Measurements from ENCODE around the gene HK1.
"Not testable (repeated sequence)": the region's sequence is repeated elsewhere in the genome, so short reads cannot be mapped to it uniquely, and the experiment has no call there.

The HK1 gene

GRCh38 chr10:69259547-69260243 is 18.6 kb upstream of the HK1 start:
- no peak for DNase-seq

- no peak for DNase-seq
Observed at GRCh38 chr10:69261184-69261583, 17.1 kb upstream of the HK1 start.

DNA sequence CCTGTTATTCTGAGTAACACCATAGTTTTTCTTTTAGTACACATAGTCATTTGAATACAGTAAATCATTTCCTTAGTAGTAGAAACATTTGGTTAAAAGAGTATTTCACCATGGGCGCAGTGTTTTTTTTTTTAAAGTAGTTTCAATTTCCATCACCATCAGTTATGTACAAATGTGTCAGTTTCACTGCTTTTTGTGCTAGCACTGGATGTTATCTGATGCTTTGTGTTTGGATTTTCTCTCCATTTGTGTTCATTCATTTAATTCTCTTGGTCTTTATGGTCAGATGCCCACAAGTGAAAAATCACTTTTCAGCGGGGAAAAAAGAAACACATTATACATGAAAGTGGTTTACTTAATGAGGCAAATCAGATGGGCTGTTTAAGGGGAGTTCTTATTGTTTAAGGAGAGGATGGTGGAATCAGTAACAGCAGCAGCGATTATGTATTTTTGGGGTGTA is 16.0 kb upstream of the HK1 start:
- no peak for DNase-seq

DNA sequence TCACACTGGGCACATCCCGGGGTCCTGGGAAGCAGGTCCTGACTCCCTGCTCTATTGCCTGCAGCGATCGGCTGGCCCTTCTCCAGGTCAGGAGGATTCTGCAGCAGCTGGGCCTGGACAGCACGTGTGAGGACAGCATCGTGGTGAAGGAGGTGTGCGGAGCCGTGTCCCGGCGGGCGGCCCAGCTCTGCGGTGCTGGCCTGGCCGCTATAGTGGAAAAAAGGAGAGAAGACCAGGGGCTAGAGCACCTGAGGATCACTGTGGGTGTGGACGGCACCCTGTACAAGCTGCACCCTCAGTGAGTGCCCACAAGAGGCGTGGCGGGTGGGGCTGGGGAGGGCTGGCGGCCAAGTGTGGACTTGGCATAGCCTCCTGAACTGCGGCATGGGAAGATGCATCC is 12.8 kb upstream of the HK1 start:
- no peak for DNase-seq

GRCh38 chr10:69268761-69269416 is 9.4 kb upstream of the HK1 start:
- no peak for DNase-seq

DNA sequence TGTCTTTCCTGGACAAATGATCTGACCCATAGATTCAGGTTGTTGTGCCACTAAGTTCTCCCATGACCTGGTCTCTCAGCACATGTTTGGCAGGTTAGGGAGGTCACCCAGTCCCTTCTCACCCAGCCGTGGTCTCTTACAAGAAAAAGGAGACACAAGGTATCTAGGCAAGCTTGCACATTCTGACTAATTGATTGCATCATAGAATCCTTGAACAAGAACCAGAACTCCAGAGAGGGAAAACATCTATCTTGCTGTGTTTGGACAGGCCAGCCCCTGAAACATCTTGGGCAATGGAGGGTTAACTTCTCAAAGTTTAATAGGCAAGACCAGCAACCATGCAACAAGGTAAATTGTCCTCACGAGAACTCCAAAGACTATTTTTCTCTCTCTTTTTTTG is 8.5 kb upstream of the HK1 start:
- DNase-seq: no peak

DNA sequence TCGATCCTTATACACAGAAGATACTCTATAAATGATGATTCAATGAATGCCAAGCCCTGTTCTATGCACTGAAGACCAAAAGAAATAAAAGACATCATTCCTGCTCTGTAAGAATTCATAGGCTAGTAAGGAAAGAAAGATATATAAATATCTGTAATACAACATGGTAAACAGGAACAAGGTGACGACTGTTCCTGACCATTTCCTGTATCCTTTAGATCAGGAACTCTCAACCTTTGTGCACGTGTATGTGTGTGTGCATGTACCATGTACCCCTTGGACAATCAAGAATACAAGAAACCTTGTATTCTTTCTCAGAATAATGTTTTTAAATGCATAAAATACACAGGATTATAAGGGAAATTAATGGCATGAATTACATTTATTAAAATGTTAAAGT is 7.3 kb upstream of the HK1 start:
- no peak for DNase-seq

- DNase-seq: no peak
Observed at GRCh38 chr10:69272624-69273023, 5.7 kb upstream of the HK1 start.

- DNase-seq: no peak
Observed at GRCh38 chr10:69275444-69275843, 2.9 kb upstream of the HK1 start.

GRCh38 chr10:69276503-69276902 is 1.8 kb upstream of the HK1 start:
- DNase-seq: no peak

- DNase-seq: no peak
Observed at GRCh38 chr10:69279110-69279509, 814 bp downstream of the HK1 start.

- no peak for DNase-seq
Observed at GRCh38 chr10:69281507-69282413, 3.5 kb downstream of the HK1 start.

GRCh38 chr10:69284402-69284801 is 6.1 kb downstream of the HK1 start:
- not testable (repeated sequence) for DNase-seq

DNA sequence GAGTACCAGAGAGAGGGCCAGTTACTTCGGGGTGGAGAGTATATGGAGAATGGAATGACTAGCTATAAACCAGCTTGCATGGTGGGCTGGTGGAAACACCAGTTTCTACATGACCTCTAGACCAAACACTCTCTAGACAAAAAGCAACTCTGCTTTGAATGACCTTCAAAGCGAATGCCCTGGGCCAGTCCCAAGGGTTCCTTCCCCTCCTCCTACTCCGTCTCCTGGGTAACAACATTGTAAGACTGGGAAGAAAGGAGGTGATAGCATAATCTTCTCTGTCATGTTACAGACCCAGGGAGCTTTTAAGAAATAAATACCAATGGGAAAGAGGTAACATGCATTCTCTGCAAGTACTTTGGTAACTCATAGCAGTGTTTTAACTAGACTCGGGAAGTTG is 7.4 kb downstream of the HK1 start:
- no peak for DNase-seq

GRCh38 chr10:69287181-69287580 is 8.9 kb downstream of the HK1 start:
- DNase-seq: no peak

GRCh38 chr10:69290993-69291392 is 12.7 kb downstream of the HK1 start:
- no peak for DNase-seq

- no peak for DNase-seq
Observed at GRCh38 chr10:69292459-69292858, 14.2 kb downstream of the HK1 start.

- DNase-seq: no peak
Observed at GRCh38 chr10:69295027-69295636, 16.8 kb downstream of the HK1 start.

DNA sequence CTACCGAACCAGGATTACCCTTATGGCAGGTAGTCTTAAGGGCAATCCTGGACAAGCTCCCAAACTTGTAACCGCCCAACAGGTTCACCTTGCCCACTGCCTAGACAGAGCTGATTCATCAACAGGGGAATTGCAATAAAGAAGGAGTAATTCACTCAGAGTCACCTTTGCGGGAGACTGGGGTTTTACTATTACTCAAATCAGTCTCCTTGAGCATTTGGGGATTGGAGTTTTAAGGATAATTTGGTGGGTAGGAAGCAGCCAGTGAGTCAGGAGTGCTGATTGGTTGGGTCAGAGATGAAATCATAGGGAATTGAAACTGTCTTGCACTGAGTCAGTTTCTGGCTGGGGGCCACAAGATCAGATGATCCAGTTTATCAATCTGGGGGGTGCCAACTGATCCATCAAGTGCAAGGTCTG is 25.3 kb downstream of the HK1 start:
- DNase-seq: no peak

- DNase-seq: no peak
Observed at GRCh38 chr10:69306421-69306820, 28.1 kb downstream of the HK1 start.

DNA sequence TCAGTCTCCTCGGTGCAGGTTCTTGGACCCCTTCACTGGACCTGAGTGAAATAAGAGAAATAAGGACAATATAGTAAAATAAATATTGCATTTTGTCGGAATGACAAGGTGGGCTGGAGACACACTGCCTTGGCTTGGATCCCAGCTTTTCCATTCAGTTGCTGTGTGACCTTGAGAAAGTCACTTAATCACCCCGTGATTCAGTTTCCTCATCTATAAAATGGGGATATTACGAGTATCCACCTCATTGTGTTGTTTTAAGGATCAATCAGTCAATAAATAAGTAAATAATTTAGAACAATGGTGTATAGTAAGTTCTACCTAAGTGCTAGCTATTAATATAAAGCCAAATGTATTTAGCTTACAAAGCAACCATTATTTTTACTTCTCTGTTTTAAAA is 29.1 kb downstream of the HK1 start:
- DNase-seq: no peak

DNA sequence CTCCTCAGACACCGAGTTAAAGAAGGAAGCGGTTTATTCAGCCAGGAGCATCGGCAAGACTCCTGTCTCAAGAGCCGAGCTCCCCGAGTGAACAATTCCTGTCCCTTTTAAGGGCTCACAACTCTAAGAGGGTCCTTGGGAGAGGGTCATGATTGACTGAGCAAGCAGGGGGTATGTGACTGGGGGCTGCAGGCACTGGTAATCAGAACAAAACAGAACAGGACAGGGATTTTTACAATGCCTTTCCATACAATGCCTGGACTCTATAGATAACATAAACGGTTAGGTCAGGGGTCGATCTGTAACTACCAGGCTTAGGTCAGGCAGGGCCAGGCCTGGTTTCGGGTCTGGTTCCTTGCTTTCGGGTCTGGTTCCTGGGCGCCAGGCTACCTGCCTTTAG is 30.0 kb downstream of the HK1 start:
- DNase-seq: not testable (repeated sequence)

DNA sequence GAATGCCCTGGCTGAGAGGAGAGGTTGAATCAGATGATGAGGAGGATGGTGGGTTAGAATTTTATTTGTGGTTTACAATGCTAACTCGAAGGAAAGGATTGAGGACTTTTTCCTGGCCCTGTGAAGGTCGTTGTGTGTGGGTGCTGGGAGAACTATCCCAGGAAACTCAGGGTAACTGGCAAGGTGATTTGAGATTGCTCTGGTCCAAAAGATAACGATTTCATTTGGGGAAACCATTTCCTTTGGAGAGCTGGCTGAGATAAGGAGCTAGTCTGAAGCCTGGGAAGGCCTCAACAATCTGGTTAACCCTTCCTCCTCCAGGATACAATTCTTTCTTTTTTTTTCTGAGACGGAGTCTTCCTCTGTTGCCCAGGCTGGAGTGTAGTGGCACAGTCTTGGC is 33.0 kb downstream of the HK1 start:
- DNase-seq: no peak
